Raji (cell line): ENCODE measurements around the gene GSTM1.
"Not testable (repeated sequence)": the region's sequence is repeated elsewhere in the genome, so short reads cannot be mapped to it uniquely, and the experiment has no call there.

Experiments used
- POLR2A ChIP-seq: IDR thresholded peaks from 2 replicates; pipeline ENCODE4 v1.6.1; 2011; ENCODE audit warnings: low read depth, low read length, control low read depth; ENCODE audit not compliant: insufficient read depth

Gene GSTM1

DNA sequence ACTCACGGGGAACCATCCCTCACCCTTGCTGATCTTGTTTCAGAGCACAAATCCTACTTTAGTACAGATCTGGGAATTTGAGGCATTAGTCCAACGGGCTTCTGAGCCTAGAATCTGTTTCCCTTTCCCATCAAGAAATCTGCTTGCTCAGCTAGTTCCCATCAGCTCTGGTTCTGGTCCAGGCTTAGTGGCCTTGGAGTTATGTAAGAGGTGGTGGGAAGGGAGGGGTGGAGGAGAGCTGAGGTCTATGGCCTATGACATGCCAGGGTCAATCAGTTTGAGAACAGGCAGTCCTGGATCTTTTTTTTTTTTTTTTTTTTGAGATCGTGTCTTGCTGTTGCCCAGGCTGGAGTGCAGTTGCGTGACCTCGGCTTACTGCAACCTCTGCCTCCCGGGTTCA is 4.1 kb downstream of the GSTM1 start:
- no peak for TF ChIP-seq POLR2A

DNA sequence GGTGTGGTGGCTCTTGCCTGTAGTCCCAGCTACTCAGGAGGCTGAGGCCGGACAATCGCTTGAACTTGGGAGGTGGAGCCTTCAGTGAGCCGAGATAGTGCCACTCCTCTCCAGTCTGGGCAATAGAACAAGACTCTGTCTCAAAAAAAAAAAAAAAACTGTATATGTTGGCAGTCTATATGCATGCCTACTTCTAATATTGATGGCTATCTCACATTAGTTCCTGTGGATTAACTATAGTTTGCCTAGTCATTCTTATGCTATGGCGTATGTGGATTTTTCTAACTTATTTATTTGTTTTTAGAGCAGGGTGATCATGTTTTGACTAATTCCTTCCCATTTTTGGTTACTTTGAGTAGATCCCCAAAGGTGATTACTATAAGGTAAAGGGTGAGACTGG is 9.4 kb downstream of the GSTM1 start:
- TF ChIP-seq POLR2A, result no peak

DNA sequence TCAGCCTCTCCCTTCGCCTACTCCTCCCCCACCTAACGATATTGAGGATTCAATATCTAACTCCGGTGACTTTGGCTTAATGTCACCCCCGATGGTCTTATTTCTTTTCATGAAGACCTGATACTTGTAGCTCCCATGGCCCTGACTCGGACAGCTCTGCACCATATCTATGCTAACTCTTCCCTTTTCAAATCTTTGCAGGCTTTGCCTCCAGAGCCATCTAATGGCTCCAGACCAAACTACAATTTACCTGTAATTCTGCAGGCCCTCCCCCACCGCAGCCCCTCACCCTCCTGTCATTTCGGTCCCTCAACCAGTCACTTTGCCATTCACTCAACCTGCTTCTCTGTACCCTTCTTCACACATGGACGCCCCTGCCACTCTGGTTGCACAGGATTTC is 16.6 kb downstream of the GSTM1 start:
- no peak for TF ChIP-seq POLR2A

DNA sequence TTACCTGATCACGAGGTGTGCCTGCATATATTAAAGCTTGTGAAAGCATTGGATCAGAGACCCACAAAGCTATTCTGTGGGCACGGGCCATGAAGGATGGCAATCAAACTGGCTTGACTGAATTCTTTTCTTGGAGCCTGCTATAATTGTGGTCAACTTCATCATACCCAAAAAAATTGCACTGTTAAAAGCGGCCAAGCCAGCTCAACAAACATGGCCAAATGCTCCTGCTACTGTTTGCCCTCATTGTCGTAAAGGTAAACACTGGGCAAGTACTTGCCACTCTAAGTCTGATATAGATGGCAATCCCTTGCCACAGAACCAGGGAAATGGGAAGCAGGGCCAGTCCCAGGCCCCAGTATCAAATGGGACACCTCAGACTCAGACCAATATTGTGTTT is 17.8 kb downstream of the GSTM1 start:
- no peak for TF ChIP-seq POLR2A

DNA sequence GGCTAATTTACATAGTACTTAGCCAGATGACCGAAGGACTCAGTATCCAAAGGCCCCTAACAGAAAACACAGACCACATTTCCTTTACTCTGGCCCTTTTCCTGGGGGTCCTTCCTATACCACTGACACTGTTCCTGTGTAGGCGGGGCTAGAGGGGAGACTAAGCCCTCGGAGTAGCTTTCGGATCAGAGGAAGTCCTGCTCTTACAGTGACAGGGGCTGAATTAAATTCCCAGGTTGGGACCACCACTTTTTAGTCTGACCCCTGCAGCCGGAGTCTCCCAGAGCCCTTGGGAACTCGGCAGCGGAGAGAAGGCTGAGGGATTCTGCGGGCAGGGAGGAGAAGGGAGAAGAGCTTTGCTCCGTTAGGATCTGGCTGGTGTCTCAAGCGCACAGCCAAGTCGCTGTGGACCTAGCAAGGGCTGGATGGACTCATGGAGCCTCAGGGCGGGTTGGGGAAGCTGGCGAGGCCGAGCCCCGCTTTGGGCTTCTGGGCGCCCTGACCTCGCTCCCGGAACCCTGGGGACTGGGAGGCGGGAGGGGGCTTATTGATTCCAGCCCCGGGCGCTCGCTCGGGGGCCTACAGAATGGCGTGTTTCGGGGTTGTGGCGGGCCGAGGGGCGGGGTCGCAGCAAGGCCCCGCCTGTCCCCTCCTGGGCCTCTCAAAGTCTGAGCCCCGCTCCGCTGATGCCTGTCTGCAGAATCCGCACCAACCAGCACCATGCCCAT is 24.1 kb downstream of the GSTM1 start, which contains the start of gene GSTM5:
Gene GSTM5, plus strand, starts transcription at position 659 of the 728 bp plus-strand sequence. Its CDS starts 62 bp downstream, at position 721.
- not testable (repeated sequence) for TF ChIP-seq POLR2A

DNA sequence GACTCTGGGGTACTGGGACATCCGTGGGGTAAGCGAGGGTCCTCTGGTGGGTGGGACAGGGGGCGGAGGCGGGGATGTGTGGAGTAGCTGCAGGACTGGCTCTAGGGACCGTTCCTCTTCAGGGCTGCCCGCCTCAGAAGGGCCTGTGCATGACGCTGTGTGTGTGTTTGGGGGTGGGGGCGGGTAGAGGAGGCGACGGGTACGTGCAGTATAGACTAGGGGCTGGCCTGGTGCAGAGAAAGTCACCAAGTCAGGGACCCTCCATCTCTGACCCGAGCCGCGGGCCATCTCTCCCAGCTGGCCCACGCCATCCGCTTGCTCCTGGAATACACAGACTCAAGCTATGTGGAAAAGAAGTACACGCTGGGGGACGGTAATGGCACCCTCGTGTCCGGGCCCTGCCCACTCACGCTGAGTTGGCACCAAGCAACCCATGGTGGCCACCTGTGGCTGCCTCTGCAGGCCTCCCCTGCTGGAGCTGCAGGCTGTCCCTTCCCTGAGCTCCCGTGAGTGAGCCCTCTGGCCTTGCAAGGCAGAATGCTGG is 24.8 kb downstream of the GSTM1 start:
- TF ChIP-seq POLR2A, result no peak

DNA sequence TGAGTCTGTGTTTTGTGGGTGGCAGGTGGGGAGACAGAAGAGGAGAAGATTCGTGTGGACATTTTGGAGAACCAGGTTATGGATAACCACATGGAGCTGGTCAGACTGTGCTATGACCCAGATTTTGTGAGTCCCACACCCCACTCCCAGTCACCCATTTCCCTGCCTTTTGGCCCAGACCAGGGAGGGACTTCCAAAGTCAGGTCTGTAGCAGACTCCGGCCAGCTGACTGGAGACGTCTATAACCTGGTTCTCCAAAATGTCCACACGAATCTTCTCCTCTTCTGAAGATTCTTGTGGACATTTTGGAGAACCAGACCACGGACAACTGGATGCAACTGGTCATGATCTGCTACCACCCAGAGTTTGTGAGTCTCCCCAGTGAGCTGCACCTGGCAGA is 26.0 kb downstream of the GSTM1 start:
- no peak for TF ChIP-seq POLR2A

DNA sequence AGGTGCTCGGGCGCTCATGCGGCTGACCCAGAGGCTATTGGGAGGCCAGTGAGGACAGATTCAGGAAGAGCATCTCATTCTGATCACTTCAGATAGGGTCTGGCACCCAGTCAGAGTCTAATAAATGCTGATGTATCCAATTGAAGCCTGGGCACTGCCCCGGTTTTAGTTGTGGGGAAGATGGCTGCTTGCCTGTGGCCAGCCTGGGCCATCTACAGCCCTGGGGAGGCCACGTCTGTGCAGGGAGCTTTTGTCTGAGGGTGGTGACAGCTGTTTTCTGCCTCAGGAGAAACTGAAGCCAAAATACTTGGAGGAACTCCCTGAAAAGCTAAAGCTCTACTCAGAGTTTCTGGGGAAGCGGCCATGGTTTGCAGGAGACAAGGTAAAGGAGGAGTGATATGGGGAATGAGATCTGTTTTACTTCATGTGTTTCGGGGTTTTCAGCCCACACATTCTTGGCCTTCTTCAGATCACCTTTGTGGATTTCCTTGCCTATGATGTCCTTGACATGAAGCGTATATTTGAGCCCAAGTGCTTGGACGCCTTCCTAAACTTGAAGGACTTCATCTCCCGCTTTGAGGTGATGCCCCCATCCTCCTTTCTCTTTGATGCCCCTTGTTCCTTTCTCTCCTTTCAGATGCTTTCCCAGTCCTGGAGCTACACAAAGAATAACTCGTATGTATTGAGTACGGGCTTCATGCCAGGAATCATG is 27.2 kb downstream of the GSTM1 start:
- TF ChIP-seq POLR2A, result no peak

DNA sequence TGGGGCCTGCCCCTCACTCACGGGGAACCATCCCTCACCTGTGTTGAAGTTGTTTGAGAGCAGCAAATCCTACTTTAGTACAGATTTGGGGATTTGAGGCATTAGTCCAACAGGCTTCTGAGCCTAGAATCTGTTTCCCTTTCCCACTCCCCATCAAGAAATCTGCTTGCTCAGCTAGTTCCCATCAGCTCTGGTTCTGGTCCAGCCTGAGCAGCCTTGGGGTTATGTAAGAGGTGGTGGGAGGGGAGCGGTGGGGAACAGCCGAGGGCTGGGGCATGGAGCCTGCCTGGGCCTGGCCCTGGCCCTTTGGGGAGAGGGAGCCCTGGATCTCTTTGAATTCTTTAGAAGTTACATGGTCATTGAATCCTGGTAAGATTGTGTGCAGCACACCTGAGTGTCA is 28.5 kb downstream of the GSTM1 start:
- TF ChIP-seq POLR2A, result no peak

DNA sequence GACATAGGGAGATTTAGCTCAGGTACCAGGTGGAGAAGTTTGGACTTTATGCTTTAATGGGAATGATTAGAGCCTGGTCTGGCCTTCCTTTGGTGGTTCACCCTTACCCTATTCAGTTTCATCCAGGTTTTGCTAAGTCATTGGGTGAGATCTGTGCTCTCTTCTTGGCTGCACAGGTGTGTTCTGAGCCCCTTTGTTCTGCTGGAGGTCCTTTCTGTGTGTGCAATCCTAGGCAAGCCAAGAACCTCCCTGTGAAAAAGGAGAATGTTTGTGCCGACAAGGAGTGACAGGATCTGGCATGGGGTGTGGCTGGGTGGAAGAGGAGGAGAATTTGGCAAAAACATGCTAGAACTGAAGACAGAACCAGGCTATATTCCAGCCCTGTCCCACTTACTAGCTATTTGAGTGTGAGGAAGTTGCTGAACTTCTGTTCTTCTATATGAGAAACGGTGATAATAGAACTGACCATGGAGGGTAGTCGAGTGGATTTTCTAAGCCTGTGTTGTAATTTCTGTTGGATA is 29.0 kb downstream of the GSTM1 start:
- TF ChIP-seq POLR2A, result no peak

DNA sequence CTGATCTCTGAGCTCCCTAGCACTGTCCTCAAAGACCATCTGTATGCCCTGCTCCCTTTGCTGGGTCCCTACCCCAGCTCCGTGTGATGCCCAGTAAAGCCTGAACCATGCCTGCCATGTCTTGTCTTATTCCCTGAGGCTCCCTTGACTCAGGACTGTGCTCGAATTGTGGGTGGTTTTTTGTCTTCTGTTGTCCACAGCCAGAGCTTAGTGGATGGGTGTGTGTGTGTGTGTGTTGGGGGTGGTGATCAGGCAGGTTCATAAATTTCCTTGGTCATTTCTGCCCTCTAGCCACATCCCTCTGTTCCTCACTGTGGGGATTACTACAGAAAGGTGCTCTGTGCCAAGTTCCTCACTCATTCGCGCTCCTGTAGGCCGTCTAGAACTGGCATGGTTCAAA is 30.1 kb downstream of the GSTM1 start:
- TF ChIP-seq POLR2A, result no peak

DNA sequence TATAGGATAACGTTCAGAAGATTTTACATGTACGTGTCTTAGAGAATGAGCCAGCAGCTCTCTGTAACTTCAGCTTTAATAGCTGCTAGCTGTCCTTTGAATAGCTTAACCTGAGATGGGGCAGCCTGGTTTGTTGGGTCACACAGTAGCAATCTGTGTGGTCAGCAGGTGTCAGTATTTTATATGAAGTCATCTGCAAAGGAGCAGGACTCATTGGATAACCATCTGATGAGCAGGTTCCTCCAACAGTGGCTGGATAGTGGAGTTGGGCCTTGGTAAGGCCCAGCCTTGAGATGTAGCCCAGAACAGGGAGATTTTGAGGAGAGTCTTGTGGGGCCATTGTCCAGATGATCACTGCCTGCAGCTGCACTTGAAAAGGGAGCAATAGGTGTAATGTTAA is 30.9 kb downstream of the GSTM1 start:
- TF ChIP-seq POLR2A, result no peak

DNA sequence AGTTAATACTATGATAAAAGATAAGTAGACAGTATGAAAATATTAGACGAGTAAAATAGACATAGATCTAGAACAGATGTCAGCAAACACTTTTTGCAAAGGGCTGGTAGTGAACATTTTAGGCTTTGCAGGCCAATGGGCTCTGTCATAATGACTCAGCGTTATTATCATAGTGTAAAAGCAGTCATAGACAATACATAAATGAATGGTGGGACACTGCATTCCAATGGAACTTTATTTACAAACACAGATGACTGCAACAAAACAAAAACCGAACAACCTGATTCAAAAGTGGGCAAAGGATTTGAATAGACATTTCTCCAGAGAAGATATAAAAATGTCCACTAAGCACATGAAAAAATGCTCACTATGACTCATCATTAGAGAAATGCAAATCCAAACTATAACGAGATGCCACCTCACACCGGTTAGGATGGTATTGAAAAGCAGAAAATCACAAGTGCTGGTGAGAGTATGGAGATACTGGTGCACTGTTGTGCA is 31.8 kb downstream of the GSTM1 start:
- TF ChIP-seq POLR2A, result no peak

DNA sequence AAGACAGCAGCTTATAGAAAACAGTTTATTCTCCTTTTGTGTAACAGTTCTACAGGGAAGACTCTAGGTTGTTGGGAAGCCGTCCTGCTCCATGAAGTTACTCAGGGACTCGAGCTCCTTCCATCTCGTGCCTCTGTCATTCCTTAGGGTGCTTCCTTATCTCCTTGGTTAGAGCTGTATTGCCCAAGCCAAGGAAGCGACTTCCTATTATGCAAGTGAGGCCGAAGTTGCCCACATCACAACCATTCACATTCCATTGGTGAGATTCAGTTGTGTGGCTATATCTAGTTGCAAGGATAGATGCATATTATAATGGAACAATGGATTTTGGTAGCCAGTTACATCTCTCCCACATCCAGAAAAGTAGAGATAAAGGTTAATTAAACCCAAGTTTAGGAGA is 33.4 kb downstream of the GSTM1 start:
- TF ChIP-seq POLR2A, result no peak

DNA sequence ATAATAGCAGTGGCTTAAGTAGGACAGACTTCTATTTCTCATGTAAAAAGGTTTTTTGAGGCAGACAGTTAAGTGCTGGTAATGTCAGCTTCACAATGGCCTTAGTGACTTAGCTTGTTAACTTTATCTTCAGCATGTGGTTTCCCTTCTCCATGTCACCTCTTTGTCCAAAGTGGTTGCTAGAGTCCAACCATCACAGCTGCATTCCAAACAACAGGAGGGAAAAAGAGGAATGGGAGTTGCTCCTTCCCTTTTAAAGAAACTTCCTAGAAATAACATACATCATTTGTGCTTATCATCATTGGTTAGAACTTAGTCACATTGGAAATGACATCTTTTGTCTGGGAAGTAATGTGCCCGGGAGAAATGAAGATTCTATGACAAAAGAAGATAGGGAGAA is 34.4 kb downstream of the GSTM1 start:
- no peak for TF ChIP-seq POLR2A
